Hepatocyte (in vitro differentiated cells): ENCODE measurements around the gene STK11IP. TPM values are rescaled to one million over a fixed set of nuclear protein-coding genes. Genes with fewer than 3 reads are reported as not detected.

Experiments used
- DNase-seq: peaks from one replicate; pipeline ENCODE4 v3.0.0-alpha.2; 2016; ENCODE audit warnings: low spot score
- H2AFZ ChIP-seq: fragments of 200-600 bp; sonication (generic); 2 replicates; pipeline ENCODE4 v1.6.0; 2016; ENCODE audit warnings: antibody characterized with exemption, mild to moderate bottlenecking
- H3K27ac ChIP-seq: fragments of 200-600 bp; sonication (generic); 2 replicates; pipeline ENCODE4 v1.5.1; 2016; ENCODE audit warnings: mild to moderate bottlenecking
- H3K27me3 ChIP-seq: fragments of 200-600 bp; sonication (generic); 2 replicates; pipeline ENCODE4 v1.6.1; 2016
- H3K36me3 ChIP-seq: fragments of 200-600 bp; sonication (generic); replicated peaks from 2 replicates; pipeline ENCODE4 v1.5.1; 2016; ENCODE audit warnings: low read depth; ENCODE audit not compliant: insufficient read depth
- H3K4me1 ChIP-seq: fragments of 200-600 bp; sonication (generic); 2 replicates; pipeline ENCODE4 v1.5.1; 2016; ENCODE audit warnings: mild to moderate bottlenecking, moderate library complexity; ENCODE audit not compliant: insufficient read depth
- H3K4me2 ChIP-seq: fragments of 200-600 bp; sonication (generic); 2 replicates; pipeline ENCODE4 v1.6.0; 2016
- H3K4me3 ChIP-seq: fragments of 200-600 bp; sonication (generic); 2 replicates; pipeline ENCODE4 v1.5.1; 2016; ENCODE audit warnings: mild to moderate bottlenecking
- H3K79me2 ChIP-seq: fragments of 200-600 bp; sonication (generic); 2 replicates; pipeline ENCODE4 v1.6.0; 2017; ENCODE audit warnings: mild to moderate bottlenecking
- H3K9me2 ChIP-seq: fragments of 200-600 bp; sonication (generic); replicated peaks from 2 replicates; pipeline ENCODE4 v1.6.0; 2017; ENCODE audit warnings: mild to moderate bottlenecking; ENCODE audit not compliant: insufficient read depth
- H3K9me3 ChIP-seq: fragments of 200-600 bp; sonication (generic); 2 replicates; pipeline ENCODE4 v1.5.1; 2016; ENCODE audit warnings: low read depth, mild to moderate bottlenecking
- H4K20me1 ChIP-seq: fragments of 200-600 bp; sonication (generic); 2 replicates; pipeline ENCODE4 v1.6.0; 2016; ENCODE audit warnings: mild to moderate bottlenecking; ENCODE audit not compliant: insufficient read depth, poor library complexity, severe bottlenecking
- EZH2 ChIP-seq: fragments of 200-600 bp; sonication (generic); IDR thresholded peaks from 2 replicates; pipeline ENCODE4 v1.6.1; 2016; ENCODE audit warnings: antibody characterized with exemption, mild to moderate bottlenecking, borderline replicate concordance
- EZH2phosphoT487 ChIP-seq: fragments of 200-600 bp; sonication (generic); IDR thresholded peaks from one replicate; pipeline ENCODE4 v1.6.1; 2018; ENCODE audit warnings: antibody characterized with exemption, mild to moderate bottlenecking, low read depth, moderate library complexity; ENCODE audit not compliant: unreplicated experiment, severe bottlenecking
- WGBS: methylation state at CpG from one replicate; pipeline ENCODE4 v1.1.6; 2016; ENCODE audit warnings: low lambda C conversion rate; ENCODE audit errors: missing lambda C conversion rate; 5-methylcytosine and 5-hydroxymethylcytosine counted together
- polyA plus RNA-seq: library from polyadenylated mRNA; unstranded; fragments of >200 nt; fragmentation: Nextera tagmentation; extraction: Ambion mirVana; gene quantifications from 2 replicates; pipeline ENCODE4 v1.2.1, GENCODE V29; 2016
- total RNA-seq: library from RNA; depleted of rRNA; stranded (reverse); fragments of >200 nt; gene quantifications from 2 replicates; pipeline ENCODE4 v1.2.3, GENCODE V29; 2014
- TF ChIP-seq, protein P1 (sequence below): fragments of 200-600 bp; sonication (generic); IDR thresholded peaks from 2 replicates; pipeline ENCODE4 v1.5.1; 2016; ENCODE audit warnings: antibody characterized with exemption, mild to moderate bottlenecking; ENCODE audit not compliant: poor library complexity

The STK11IP gene
- total and polyA plus RNA-seq, 2 experiments from 2014 or later = 16.7 to 17.6 TPM

DNA sequence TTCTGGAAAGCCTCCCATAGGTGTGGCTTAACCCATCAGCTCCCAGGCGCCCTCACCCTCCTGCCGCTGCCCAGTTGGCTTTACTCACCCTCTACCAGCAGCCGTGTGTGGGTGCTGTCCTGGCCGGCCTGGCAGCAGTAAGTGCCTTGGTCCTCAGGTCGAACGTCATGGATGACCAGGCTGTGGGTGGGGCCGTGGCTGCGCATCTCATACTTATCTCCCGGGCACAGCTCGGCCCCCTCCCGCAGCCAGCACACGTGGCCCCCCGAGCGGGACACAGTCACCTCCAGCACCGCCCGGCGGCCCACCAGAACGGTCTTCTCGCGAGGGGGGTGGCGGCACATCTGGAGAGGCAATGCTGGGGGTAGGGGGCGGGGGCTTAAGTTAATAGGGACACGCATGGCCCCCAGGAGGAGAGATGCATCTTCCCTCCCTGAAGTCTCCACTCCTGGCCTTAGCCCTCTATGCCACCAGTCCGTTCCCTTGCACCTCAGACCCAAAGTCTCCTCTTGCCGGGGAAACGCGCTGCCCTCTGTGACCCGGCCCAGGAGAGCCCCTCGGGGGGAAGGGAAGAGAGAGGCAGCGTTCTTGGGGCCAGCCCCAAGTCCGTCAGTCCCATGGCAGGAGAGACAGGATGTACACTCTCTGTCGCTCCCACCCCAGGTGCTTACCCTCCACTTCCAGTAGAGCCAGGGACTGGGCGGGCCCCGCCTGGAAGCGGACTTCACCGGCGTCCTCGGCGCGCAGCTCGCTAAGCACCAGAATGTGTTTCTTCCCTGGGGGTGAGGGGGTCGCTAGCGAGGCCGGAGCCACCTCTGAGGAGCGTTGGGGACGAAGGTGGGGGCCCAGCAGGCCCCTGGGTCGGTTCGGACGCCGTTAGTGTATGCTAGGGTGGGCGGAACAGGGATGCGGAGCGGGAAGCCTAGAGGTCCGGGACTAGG lies 45.9 kb upstream of the STK11IP start:
- H3K9me3 ChIP-seq = no peaks in the 10 kb centered on the region
- H3K4me2 ChIP-seq = peak overlapping the region; percentile 100
- H3K9me2 ChIP-seq = no peaks in the 10 kb centered on the region
- no peaks in the 10 kb centered on the region for H3K36me3 ChIP-seq
- peak overlapping the region; percentile 83 for H3K4me3 ChIP-seq
- peaks cover 7% of the 10 kb centered on the region for H3K4me1 ChIP-seq
- H3K27me3 ChIP-seq = peaks cover 9% of the 10 kb centered on the region
- H2AFZ ChIP-seq = peak overlapping the region; percentile 83
- DNase-seq = peak; percentile 66
- no peaks in the 10 kb centered on the region for H3K79me2 ChIP-seq
- no peaks in the 10 kb centered on the region for H4K20me1 ChIP-seq
- TF ChIP-seq EZH2phosphoT487 (no peak), EZH2 (no peak)
- TF ChIP-seq, protein P1, sequence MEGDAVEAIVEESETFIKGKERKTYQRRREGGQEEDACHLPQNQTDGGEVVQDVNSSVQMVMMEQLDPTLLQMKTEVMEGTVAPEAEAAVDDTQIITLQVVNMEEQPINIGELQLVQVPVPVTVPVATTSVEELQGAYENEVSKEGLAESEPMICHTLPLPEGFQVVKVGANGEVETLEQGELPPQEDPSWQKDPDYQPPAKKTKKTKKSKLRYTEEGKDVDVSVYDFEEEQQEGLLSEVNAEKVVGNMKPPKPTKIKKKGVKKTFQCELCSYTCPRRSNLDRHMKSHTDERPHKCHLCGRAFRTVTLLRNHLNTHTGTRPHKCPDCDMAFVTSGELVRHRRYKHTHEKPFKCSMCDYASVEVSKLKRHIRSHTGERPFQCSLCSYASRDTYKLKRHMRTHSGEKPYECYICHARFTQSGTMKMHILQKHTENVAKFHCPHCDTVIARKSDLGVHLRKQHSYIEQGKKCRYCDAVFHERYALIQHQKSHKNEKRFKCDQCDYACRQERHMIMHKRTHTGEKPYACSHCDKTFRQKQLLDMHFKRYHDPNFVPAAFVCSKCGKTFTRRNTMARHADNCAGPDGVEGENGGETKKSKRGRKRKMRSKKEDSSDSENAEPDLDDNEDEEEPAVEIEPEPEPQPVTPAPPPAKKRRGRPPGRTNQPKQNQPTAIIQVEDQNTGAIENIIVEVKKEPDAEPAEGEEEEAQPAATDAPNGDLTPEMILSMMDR = no peak
- H3K27ac ChIP-seq = peak overlapping the region; percentile 68
- WGBS = 5% methylated on average over 48 of the region's 54 CpGs

DNA sequence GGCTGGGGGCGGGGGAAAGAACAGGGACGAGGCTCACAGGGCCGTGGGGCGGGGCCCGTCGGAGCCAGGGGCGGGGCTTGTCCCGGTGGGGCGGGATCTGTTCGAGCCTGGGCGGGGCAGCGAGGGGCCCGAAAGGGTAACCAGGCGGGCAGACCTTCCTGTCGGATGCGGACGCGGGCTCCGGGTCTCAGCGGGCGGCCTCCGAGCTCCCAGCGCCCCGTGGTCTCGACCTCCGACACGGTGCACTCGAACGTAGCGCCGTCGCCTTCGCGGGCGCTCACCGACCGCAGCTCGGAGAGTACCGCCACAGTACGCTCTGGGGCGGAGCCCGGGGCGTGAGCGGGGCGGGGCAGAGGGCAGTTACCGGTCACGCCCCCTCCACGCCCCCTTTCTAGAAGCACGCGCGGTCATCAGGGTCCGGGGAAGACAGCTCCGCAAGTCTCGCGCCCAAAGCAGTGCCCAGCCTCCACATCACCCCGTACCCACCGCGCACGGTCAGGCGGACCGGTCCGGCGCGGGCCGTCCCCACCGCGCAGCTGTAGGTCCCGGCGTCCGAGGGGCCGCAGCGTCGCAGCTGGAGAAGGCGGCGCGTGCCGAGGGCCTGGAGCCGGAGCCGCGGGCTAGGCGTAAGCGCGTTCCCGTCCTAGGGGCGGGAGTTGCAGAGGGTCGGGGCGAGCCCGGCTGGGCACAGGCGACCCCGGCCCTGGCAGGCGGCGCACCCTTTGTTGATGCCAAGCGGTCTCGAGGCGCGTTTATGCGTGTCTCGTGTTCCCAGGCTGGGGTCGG lies 45.1 kb upstream of the STK11IP start:
- no peaks in the 10 kb centered on the region for H3K9me3 ChIP-seq

DNA sequence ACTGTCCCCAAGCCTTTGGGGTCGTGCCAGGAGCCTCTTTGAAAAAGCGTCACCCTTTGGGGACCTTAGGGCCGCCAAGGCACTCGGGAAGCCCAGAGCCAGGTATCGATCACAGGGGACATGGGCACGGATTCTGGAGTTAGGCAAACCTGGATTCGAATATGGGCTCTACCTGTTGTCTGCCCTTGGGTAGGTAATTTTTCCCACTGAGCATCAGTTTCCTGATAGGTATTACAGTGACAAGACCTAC lies 44.6 kb upstream of the STK11IP start:
- H3K79me2 ChIP-seq = no peaks in the 10 kb centered on the region
- no peak for DNase-seq
- peak overlapping the region; percentile 58 for H2AFZ ChIP-seq
- H3K9me3 ChIP-seq = no peaks in the 10 kb centered on the region
- H3K9me2 ChIP-seq = no peaks in the 10 kb centered on the region
- H3K4me1 ChIP-seq = peaks cover 7% of the 10 kb centered on the region
- H3K27ac ChIP-seq = no peak overlapping the region
- peaks cover 9% of the 10 kb centered on the region for H3K27me3 ChIP-seq
- H3K4me2 ChIP-seq = peak overlapping the region; percentile 100
- peak overlapping the region; percentile 83 for H3K4me3 ChIP-seq
- H3K36me3 ChIP-seq = no peaks in the 10 kb centered on the region
- TF ChIP-seq, protein P1 = no peak
- no peak for TF ChIP-seq EZH2phosphoT487
- no peak for TF ChIP-seq EZH2
- WGBS = 43% methylated on average over 7 of the region's 7 CpGs
- no peaks in the 10 kb centered on the region for H4K20me1 ChIP-seq

More for the DNA sequence above, 45.1 kb upstream of the STK11IP start:
- Histone ChIP-seq H3K9me2 (no peaks in the 10 kb centered on the region), H3K4me1 (peaks cover 7% of the 10 kb centered on the region), H3K4me3 (peak overlapping the region; percentile 83), H4K20me1 (no peaks in the 10 kb centered on the region), H3K4me2 (peak overlapping the region; percentile 100), H3K27ac (peak overlapping the region; percentile 68), H3K27me3 (peaks cover 9% of the 10 kb centered on the region), H2AFZ (peak overlapping the region; percentile 83), H3K36me3 (no peaks in the 10 kb centered on the region), H3K79me2 (no peaks in the 10 kb centered on the region)
- 1% methylated on average over 35 of the region's 99 CpGs for WGBS
- TF ChIP-seq, protein P1 = no peak
- TF ChIP-seq EZH2 (no peak), EZH2phosphoT487 (no peak)
- peak; percentile 94 for DNase-seq
